IMR-90 (cell line): ENCODE results near the gene AHCTF1. TPM values are rescaled to one million over a fixed set of nuclear protein-coding genes. Genes with fewer than 3 reads are reported as not detected.

Experiments
- ATAC-seq: fragments of 200-7000 bp; cut with Tn5 transposase; 2 replicates; pipeline ENCODE4 v1.9.1; 2020; ENCODE audit warnings: low read depth, mild to moderate bottlenecking, moderate library complexity
- BruUV-seq: library from RNA; stranded (reverse); fragments of 400-500 nt; replicated peaks from 2 replicates; lab custom pipeline; 2021; lab: Mats Ljungman, UMichigan
- CTCF ChIA-PET: fragments of 300-600 bp; formaldehyde crosslinking; extraction: SDS; loops from one replicate; lab custom pipeline; 2021; ENCODE audit warnings: antibody characterized with exemption; lab: Yijun Ruan, JAX
- POLR2A ChIA-PET: fragments of 300-600 bp; sonication (Branson Sonifier 250); formaldehyde crosslinking; loops from one replicate; lab custom pipeline; 2022; ENCODE audit warnings: antibody characterized with exemption; ENCODE audit not compliant: unreplicated experiment; lab: Charles Lee
- DNase-seq: peaks from one replicate; pipeline ENCODE4 v3.0.0; 2013
- H2AFZ ChIP-seq: replicated peaks from 2 replicates; pipeline ENCODE3; 2013; ENCODE audit warnings: low read length, mild to moderate bottlenecking; ENCODE audit not compliant: poor library complexity
- H2AK5ac ChIP-seq: 2 replicates; pipeline ENCODE4 v1.6.1; 2013; ENCODE audit warnings: low read depth, low read length, inconsistent platforms
- H2AK9ac ChIP-seq: replicated peaks from 2 replicates; pipeline ENCODE3; 2013; ENCODE audit warnings: mild to moderate bottlenecking, low read depth, low read length, moderate library complexity; ENCODE audit not compliant: poor library complexity
- H2BK120ac ChIP-seq: 2 replicates; pipeline ENCODE4 v1.6.1; 2013; ENCODE audit warnings: low read depth, low read length, inconsistent platforms
- H2BK15ac ChIP-seq: 3 replicates; pipeline ENCODE4 v1.6.1; 2013; ENCODE audit warnings: low read depth, low read length, inconsistent platforms
- H2BK20ac ChIP-seq: 2 replicates; pipeline ENCODE4 v1.6.1; 2013; ENCODE audit warnings: low read depth, mild to moderate bottlenecking, inconsistent platforms, low read length, moderate library complexity
- H2BK5ac ChIP-seq: 2 replicates; pipeline ENCODE4 v1.6.1; 2013; ENCODE audit warnings: mild to moderate bottlenecking, low read depth, low read length, inconsistent platforms; ENCODE audit not compliant: poor library complexity, severe bottlenecking
- H3K14ac ChIP-seq: replicated peaks from 2 replicates; pipeline ENCODE4 v1.6.1; 2013; ENCODE audit warnings: low read depth, low read length, inconsistent platforms
- H3K18ac ChIP-seq: 2 replicates; pipeline ENCODE4 v1.6.1; 2013; ENCODE audit warnings: low read depth, low read length, control low read depth
- H3K23ac ChIP-seq: 2 replicates; pipeline ENCODE4 v1.6.1; 2013; ENCODE audit warnings: low read depth, low read length, inconsistent platforms
- H3K27ac ChIP-seq: 2 replicates; pipeline ENCODE4 v1.5.1; 2013; ENCODE audit warnings: mild to moderate bottlenecking, control low read depth, low read length; ENCODE audit not compliant: insufficient read depth
- H3K27me3 ChIP-seq: 2 replicates; pipeline ENCODE4 v1.6.1; 2013; ENCODE audit warnings: low read length; ENCODE audit not compliant: control insufficient read depth, insufficient read depth
- H3K36me3 ChIP-seq: 2 replicates; pipeline ENCODE4 v1.6.1; 2013; ENCODE audit warnings: low read length, mixed read lengths; ENCODE audit not compliant: control insufficient read depth, insufficient read depth
- H3K4ac ChIP-seq: 2 replicates; pipeline ENCODE4 v1.6.1; 2013; ENCODE audit warnings: low read depth, low read length, inconsistent platforms
- H3K4me1 ChIP-seq: 2 replicates; pipeline ENCODE4 v1.6.1; 2013; ENCODE audit warnings: low read length, mixed read lengths; ENCODE audit not compliant: control insufficient read depth, insufficient read depth
- H3K4me2 ChIP-seq: 2 replicates; pipeline ENCODE4 v1.6.1; 2013; ENCODE audit warnings: low read depth, mild to moderate bottlenecking, control low read depth, low read length, moderate library complexity
- H3K4me3 ChIP-seq: 2 replicates; pipeline ENCODE4 v1.5.1; 2013; ENCODE audit warnings: low read depth, mild to moderate bottlenecking, control low read depth, low read length, moderate library complexity; ENCODE audit not compliant: insufficient read depth
- H3K56ac ChIP-seq: 2 replicates; pipeline ENCODE4 v1.6.1; 2013; ENCODE audit warnings: low read length, inconsistent platforms; ENCODE audit not compliant: insufficient read depth; ENCODE audit errors: extremely low read depth
- H3K79me1 ChIP-seq, 2 experiments: 2 replicates each; pipeline ENCODE4 v1.6.1; 2013; ENCODE audit warnings: low read length in 2 of 2, inconsistent platforms in 1 of 2, low read depth in 1 of 2
- H3K9ac ChIP-seq: 2 replicates; pipeline ENCODE4 v1.6.1; 2013; ENCODE audit warnings: low read depth, low read length, control low read depth
- H3K9me1 ChIP-seq: 2 replicates; pipeline ENCODE4 v1.6.1; 2013; ENCODE audit warnings: low read length, inconsistent platforms; ENCODE audit not compliant: insufficient read depth
- H3K9me3 ChIP-seq: 2 replicates; pipeline ENCODE4 v1.6.1; 2013; ENCODE audit warnings: low read length; ENCODE audit not compliant: control insufficient read depth, insufficient read depth
- H4K20me1 ChIP-seq: 2 replicates; pipeline ENCODE4 v1.6.1; 2013; ENCODE audit warnings: low read length, inconsistent platforms; ENCODE audit not compliant: insufficient read depth
- H4K5ac ChIP-seq: 2 replicates; pipeline ENCODE4 v1.6.1; 2013; ENCODE audit warnings: mild to moderate bottlenecking, low read depth, low read length, control low read depth
- H4K8ac ChIP-seq, 2 experiments: 2 replicates each; pipeline ENCODE4 v1.6.1; 2013; ENCODE audit warnings: low read depth in 2 of 2, low read length in 2 of 2, control low read depth in 1 of 2, inconsistent platforms in 1 of 2
- H4K91ac ChIP-seq: 2 replicates; pipeline ENCODE4 v1.6.1; 2013; ENCODE audit warnings: low read depth, low read length, inconsistent platforms; ENCODE audit not compliant: insufficient read depth
- CEBPB ChIP-seq: IDR thresholded peaks from 2 replicates; pipeline ENCODE4 v1.6.1; 2012; ENCODE audit warnings: low read depth, low read length, improper control_type of control experiment
- FOS ChIP-seq: fragments of 150-350 bp; IDR thresholded peaks from 2 replicates; pipeline ENCODE4 v1.6.1; 2016; ENCODE audit warnings: low read depth, low read length
- MAFK ChIP-seq: IDR thresholded peaks from 2 replicates; pipeline ENCODE4 v1.6.1; 2012; ENCODE audit warnings: low read depth, low read length, improper control_type of control experiment
- NFE2L2 ChIP-seq: fragments of 150-350 bp; IDR thresholded peaks from 2 replicates; pipeline ENCODE4 v1.6.1; 2016; ENCODE audit warnings: low read depth, mild to moderate bottlenecking, low read length
- POLR2A ChIP-seq: IDR thresholded peaks from 2 replicates; pipeline ENCODE4 v1.6.1; 2012; ENCODE audit warnings: mild to moderate bottlenecking, low read depth, low read length
- RAD21 ChIP-seq: IDR thresholded peaks from 2 replicates; pipeline ENCODE4 v1.6.1; 2012; ENCODE audit warnings: low read length, improper control_type of control experiment
- RFX5 ChIP-seq: IDR thresholded peaks from 2 replicates; pipeline ENCODE4 v1.8.0; 2012; ENCODE audit warnings: low read depth, mild to moderate bottlenecking, low read length, moderate library complexity
- SMC3 ChIP-seq: fragments of 150-350 bp; IDR thresholded peaks from 2 replicates; pipeline ENCODE4 v1.6.1; 2016; ENCODE audit warnings: low read depth, mild to moderate bottlenecking, antibody characterized with exemption, low read length, moderate library complexity
- WGBS, 2 experiments: methylation state at CpG; one replicate each; pipeline versions ENCODE4 v1.1.5 to v1.1.7; 2013; ENCODE audit warnings: missing lambda C conversion rate in 2 of 2; ENCODE audit not compliant: insufficient read length in 1 of 2; ENCODE audit errors: extremely low coverage in 2 of 2; 5-methylcytosine and 5-hydroxymethylcytosine counted together
- dilution Hi-C: fragments of 300-500 bp; cut with HindIII; formaldehyde crosslinking; loops from one replicate; pipeline ENCODE4 v1.14.3; 2018; ENCODE audit warnings: low sequenced_read_pairs; ENCODE audit not compliant: unreplicated experiment
- in situ Hi-C: fragments of 300-500 bp; cut with MboI; formaldehyde crosslinking; loops from 3 replicates; pipeline ENCODE4 v1.14.3; 2019; ENCODE audit warnings: low sequenced_read_pairs, inconsistent platforms, mixed read lengths
- intact Hi-C: fragments of 100-400 bp; cut with micrococcal nuclease; formaldehyde crosslinking; loops from 2 replicates; pipeline ENCODE4 v1.10.0; 2022
- polyA plus RNA-seq, 3 experiments: library from polyadenylated mRNA; depleted of rRNA; stranded (reverse); fragments of >200 nt; gene quantifications; 2 replicates each; pipeline ENCODE4 v1.2.3, GENCODE V29; 2012; ENCODE audit warnings: low replicate concordance in 1 of 3
- total RNA-seq: library from RNA; depleted of rRNA; stranded (reverse); fragments of >200 nt; gene quantifications from 2 replicates; pipeline ENCODE4 v1.2.3, GENCODE V29; 2012
- TF ChIP-seq, protein P1 (sequence below): fragments of 150-350 bp; IDR thresholded peaks from 2 replicates; pipeline ENCODE4 v1.6.1; 2016; ENCODE audit warnings: low read depth, mild to moderate bottlenecking, low read length, moderate library complexity, borderline replicate concordance
- TF ChIP-seq, protein P2 (sequence below): fragments of 150-350 bp; IDR thresholded peaks from 2 replicates; pipeline ENCODE4 v1.6.1; 2017; ENCODE audit warnings: mild to moderate bottlenecking, antibody characterized with exemption, low read length, low read depth

AHCTF1 gene
- total and polyA plus RNA-seq, 2 of the 4 experiments (the other 2 are of a cell fraction): 8.9 to 29.0 TPM

DNA sequence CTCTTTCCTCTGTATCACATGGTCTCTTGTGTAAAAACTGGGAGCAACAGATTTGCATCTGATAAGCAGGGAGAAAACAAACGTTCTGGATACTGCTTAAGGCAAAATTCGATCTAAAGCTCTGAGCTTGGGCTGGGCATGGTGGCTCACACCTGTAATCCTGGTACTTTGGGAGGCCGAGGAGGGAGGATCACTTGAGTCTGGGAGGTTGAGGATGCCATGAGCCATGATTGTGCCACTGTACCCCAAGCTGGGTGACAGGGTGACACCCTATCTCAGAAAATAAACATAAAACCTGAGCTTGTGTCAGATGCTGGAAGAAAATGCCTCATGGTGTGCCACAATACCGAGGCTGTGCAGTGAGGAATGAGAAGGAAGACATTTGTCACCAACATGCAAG, 133.6 kb downstream of the AHCTF1 start:
- in situ Hi-C loops (no loop called here), dilution Hi-C loops (no loop called here), intact Hi-C loops (no loop called here)
- H2BK5ac ChIP-seq: no peak overlapping the region
- H3K9me1 ChIP-seq: peaks cover 6% of the 10 kb centered on the region; the same call in 1 of the 2 replicates
- H2BK20ac ChIP-seq: no peak overlapping the region
- H3K27ac ChIP-seq: no peak overlapping the region
- H3K9me3 ChIP-seq: no peaks in the 10 kb centered on the region; the same call in 1 of the 2 replicates
- no peak overlapping the region for H4K91ac ChIP-seq
- BruUV-seq: no TSS peak
- no peaks in the 10 kb centered on the region for H3K79me1 ChIP-seq
- no peak overlapping the region for H2AK5ac ChIP-seq
- WGBS, 2 experiments: no CpG with 5 or more reads among the region's 4 CpGs
- no peak overlapping the region for H3K4ac ChIP-seq
- ChIA-PET POLR2A (no interaction called here), CTCF (no interaction called here)
- H3K4me3 ChIP-seq: no peak overlapping the region
- no peak overlapping the region for H4K8ac ChIP-seq
- no peak overlapping the region for H3K14ac ChIP-seq
- H3K23ac ChIP-seq: no peak overlapping the region
- TF ChIP-seq POLR2A (no peak), FOS (no peak), NFE2L2 (no peak), SMC3 (no peak), MAFK (no peak), RAD21 (no peak), CEBPB (no peak), RFX5 (no peak)
- TF ChIP-seq, protein P1, sequence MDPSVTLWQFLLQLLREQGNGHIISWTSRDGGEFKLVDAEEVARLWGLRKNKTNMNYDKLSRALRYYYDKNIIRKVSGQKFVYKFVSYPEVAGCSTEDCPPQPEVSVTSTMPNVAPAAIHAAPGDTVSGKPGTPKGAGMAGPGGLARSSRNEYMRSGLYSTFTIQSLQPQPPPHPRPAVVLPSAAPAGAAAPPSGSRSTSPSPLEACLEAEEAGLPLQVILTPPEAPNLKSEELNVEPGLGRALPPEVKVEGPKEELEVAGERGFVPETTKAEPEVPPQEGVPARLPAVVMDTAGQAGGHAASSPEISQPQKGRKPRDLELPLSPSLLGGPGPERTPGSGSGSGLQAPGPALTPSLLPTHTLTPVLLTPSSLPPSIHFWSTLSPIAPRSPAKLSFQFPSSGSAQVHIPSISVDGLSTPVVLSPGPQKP: no peak
- TF ChIP-seq, protein P2, sequence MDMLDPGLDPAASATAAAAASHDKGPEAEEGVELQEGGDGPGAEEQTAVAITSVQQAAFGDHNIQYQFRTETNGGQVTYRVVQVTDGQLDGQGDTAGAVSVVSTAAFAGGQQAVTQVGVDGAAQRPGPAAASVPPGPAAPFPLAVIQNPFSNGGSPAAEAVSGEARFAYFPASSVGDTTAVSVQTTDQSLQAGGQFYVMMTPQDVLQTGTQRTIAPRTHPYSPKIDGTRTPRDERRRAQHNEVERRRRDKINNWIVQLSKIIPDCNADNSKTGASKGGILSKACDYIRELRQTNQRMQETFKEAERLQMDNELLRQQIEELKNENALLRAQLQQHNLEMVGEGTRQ: no peak
- no peaks in the 10 kb centered on the region for H3K36me3 ChIP-seq
- H2AK9ac ChIP-seq: no peak overlapping the region
- no peak overlapping the region for H3K56ac ChIP-seq
- no peak overlapping the region for H3K4me2 ChIP-seq
- H3K27me3 ChIP-seq: peaks cover 22% of the 10 kb centered on the region; the same call in 1 of the 2 replicates
- H2BK15ac ChIP-seq: no peak overlapping the region
- peaks cover 6% of the 10 kb centered on the region; the same call in 1 of the 2 replicates for H3K4me1 ChIP-seq
- no peak for DNase-seq
- no peak overlapping the region for H4K5ac ChIP-seq
- H2BK120ac ChIP-seq: no peak overlapping the region
- H2AFZ ChIP-seq: no peak overlapping the region
- ATAC-seq: no peak
- no peaks in the 10 kb centered on the region for H4K20me1 ChIP-seq
- no peak overlapping the region for H3K9ac ChIP-seq
- H3K18ac ChIP-seq: no peak overlapping the region
